CD4-positive, alpha-beta T cell (primary cell): Measurements from ENCODE around the gene PHOX2A. TPM values are rescaled to one million over a fixed set of nuclear protein-coding genes. Genes with fewer than 3 reads are reported as not detected.

Experiments used
- ATAC-seq: fragments of 200-7000 bp; cut with Tn5 transposase; one replicate; pipeline ENCODE4 v1.10.0; 2022; ENCODE audit warnings: mild to moderate bottlenecking; ENCODE audit not compliant: poor library complexity
- CTCF ChIA-PET: fragments of 350-600 bp; sonication (Branson Sonifier 250); formaldehyde crosslinking; loops from one replicate; lab custom pipeline; 2021; ENCODE audit warnings: antibody characterized with exemption, inconsistent platforms; lab: Charles Lee
- POLR2A ChIA-PET: fragments of 350-600 bp; sonication (Branson Sonifier 250); formaldehyde crosslinking; loops from one replicate; lab custom pipeline; 2021; ENCODE audit warnings: antibody characterized with exemption, inconsistent platforms; lab: Charles Lee
- DNase-seq, 14 experiments: peaks; one replicate each; pipeline ENCODE4 v3.0.0-alpha.2; 2013 to 2020; ENCODE audit warnings: mixed read lengths in 2 of 14
- H3K27ac ChIP-seq, 2 donors: one replicate each; pipeline versions ENCODE4 v1.5.1 to v1.7.0; 2013; ENCODE audit warnings: low read length in 2 of 2, low read depth in 1 of 2, mild to moderate bottlenecking in 1 of 2
- H3K27me3 ChIP-seq, 2 experiments: 1 replicate in 1 of 2; 2 replicates in 1 of 2; pipeline versions ENCODE4 v1.6.1 to v1.7.0; 2013; ENCODE audit warnings: low read length in 2 of 2, control low read depth in 1 of 2, mild to moderate bottlenecking in 1 of 2, moderate library complexity in 1 of 2; ENCODE audit not compliant: insufficient read depth in 2 of 2, control insufficient read depth in 1 of 2
- H3K36me3 ChIP-seq: one replicate; pipeline ENCODE4 v1.6.1; 2013; ENCODE audit warnings: low read length, control low read depth; ENCODE audit not compliant: insufficient read depth
- H3K4me1 ChIP-seq: one replicate; pipeline ENCODE4 v1.6.1; 2013; ENCODE audit warnings: low read length, control low read depth; ENCODE audit not compliant: insufficient read depth
- H3K4me3 ChIP-seq: one replicate; pipeline ENCODE4 v1.5.1; 2013; ENCODE audit warnings: mild to moderate bottlenecking, low read length, moderate library complexity
- H3K9me3 ChIP-seq, 2 experiments: 1 replicate in 1 of 2; 2 replicates in 1 of 2; pipeline versions ENCODE4 v1.6.1 to v1.7.0; 2013; ENCODE audit warnings: low read length in 2 of 2, mild to moderate bottlenecking in 2 of 2, control low read depth in 1 of 2, moderate library complexity in 1 of 2; ENCODE audit not compliant: control insufficient read depth in 1 of 2, insufficient read depth in 1 of 2
- H3K27ac Mint-ChIP-seq: one replicate; pipeline ENCODE4 v1.8.0; 2020; ENCODE audit warnings: mixed read lengths
- H3K27me3 Mint-ChIP-seq: one replicate; pipeline ENCODE4 v1.8.0; 2021; ENCODE audit warnings: mixed read lengths
- H3K36me3 Mint-ChIP-seq: one replicate; pipeline ENCODE4 v1.8.0; 2021; ENCODE audit warnings: low read depth, mixed read lengths
- H3K4me1 Mint-ChIP-seq: one replicate; pipeline ENCODE4 v1.8.0; 2021; ENCODE audit warnings: low read depth, mixed read lengths
- H3K4me3 Mint-ChIP-seq: one replicate; pipeline ENCODE4 v1.8.0; 2020; ENCODE audit warnings: mild to moderate bottlenecking, mixed read lengths
- H3K9me3 Mint-ChIP-seq: one replicate; pipeline ENCODE4 v1.8.0; 2020; ENCODE audit warnings: mixed read lengths
- intact Hi-C, 2 experiments: fragments of 100-400 bp; cut with DNase I in 1 of 2; cut with micrococcal nuclease in 1 of 2; formaldehyde crosslinking; loops; one replicate each; pipeline versions ENCODE4 v1.15.1 to v1.9.0; 2023 to 2025; cut with DNase I, micrococcal nuclease
- total RNA-seq, 174 experiments: library from RNA in 2 of 174; stranded (reverse) in 2 of 174; gene quantifications; one replicate each; pipeline ENCODE4 v1.2.3 and lab custom pipeline; 2021 to 2026
- TF ChIP-seq, protein P1 (sequence below): fragments of 200-600 bp; IDR thresholded peaks from one replicate; pipeline ENCODE4 v1.8.0; 2022; ENCODE audit warnings: antibody characterized with exemption, mild to moderate bottlenecking

The PHOX2A gene
- total RNA-seq, 2 experiments from 2014 or later: not detected

DNA sequence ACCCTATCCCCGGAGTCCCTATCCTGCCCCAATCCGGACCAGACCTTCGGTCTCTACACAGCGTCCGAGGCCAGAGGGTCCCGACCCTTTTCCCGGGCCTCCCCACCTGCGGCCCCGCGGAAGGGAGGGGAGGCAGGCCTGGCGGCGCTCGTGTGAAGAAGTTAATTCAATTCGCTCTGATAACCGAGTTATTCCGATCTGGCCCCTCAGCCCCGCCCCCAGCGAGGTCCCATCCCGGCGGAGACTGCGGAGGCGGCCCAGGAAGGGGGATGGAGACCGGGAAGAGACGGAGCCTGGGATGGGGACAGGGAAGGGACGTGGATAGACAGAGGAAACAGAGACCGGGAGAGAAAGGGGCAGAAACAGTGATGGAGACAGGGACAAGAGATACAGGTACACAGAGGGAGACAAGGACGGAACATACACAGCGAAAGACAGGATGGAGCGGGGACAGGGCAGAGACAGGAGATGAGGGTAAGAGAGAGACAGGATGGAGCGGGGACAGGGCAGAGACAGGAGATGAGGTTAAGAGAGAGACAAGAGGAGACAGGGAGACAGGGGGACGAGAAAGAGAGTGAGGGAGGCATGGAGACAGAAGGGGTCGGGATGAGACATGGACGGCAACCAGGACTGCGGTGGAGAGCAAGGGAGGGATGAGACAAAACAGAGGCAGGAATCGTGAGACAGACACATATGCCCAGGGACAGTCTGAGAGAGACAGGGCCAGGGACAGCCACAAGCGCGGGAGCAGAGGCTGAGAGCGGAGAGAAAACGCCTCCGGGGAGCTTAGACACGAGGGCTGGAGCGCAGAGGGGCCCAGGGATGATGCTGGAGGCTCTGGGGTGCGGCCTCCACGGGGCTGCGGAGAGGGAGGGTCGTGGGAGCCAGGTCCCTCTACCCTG lies 636 bp upstream of the PHOX2A start:
- Histone ChIP-seq H3K27ac (no peak overlapping the region), H3K36me3 (no peaks in the 10 kb centered on the region), H3K9me3 (peaks cover 0 to 26% of the 10 kb centered on the region in 2 experiments), H3K27me3 (peaks cover 58 to 83% of the 10 kb centered on the region in 2 experiments), H3K4me3 (no peak overlapping the region), H3K4me1 (peaks cover 27% of the 10 kb centered on the region)
- Mint-ChIP-seq H3K27ac (no peak overlapping the region), H3K36me3 (no peaks in the 10 kb centered on the region), H3K4me1 (peaks cover 32% of the 10 kb centered on the region), H3K9me3 (no peaks in the 10 kb centered on the region), H3K27me3 (peaks cover 45% of the 10 kb centered on the region), H3K4me3 (no peak overlapping the region)
- no peak for DNase-seq
- ChIA-PET CTCF (no interaction called here), POLR2A (no interaction called here)
- ATAC-seq: peak; percentile 41
- TF ChIP-seq, protein P1, sequence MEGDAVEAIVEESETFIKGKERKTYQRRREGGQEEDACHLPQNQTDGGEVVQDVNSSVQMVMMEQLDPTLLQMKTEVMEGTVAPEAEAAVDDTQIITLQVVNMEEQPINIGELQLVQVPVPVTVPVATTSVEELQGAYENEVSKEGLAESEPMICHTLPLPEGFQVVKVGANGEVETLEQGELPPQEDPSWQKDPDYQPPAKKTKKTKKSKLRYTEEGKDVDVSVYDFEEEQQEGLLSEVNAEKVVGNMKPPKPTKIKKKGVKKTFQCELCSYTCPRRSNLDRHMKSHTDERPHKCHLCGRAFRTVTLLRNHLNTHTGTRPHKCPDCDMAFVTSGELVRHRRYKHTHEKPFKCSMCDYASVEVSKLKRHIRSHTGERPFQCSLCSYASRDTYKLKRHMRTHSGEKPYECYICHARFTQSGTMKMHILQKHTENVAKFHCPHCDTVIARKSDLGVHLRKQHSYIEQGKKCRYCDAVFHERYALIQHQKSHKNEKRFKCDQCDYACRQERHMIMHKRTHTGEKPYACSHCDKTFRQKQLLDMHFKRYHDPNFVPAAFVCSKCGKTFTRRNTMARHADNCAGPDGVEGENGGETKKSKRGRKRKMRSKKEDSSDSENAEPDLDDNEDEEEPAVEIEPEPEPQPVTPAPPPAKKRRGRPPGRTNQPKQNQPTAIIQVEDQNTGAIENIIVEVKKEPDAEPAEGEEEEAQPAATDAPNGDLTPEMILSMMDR: no peak
- intact Hi-C loops: no loop called here

DNA sequence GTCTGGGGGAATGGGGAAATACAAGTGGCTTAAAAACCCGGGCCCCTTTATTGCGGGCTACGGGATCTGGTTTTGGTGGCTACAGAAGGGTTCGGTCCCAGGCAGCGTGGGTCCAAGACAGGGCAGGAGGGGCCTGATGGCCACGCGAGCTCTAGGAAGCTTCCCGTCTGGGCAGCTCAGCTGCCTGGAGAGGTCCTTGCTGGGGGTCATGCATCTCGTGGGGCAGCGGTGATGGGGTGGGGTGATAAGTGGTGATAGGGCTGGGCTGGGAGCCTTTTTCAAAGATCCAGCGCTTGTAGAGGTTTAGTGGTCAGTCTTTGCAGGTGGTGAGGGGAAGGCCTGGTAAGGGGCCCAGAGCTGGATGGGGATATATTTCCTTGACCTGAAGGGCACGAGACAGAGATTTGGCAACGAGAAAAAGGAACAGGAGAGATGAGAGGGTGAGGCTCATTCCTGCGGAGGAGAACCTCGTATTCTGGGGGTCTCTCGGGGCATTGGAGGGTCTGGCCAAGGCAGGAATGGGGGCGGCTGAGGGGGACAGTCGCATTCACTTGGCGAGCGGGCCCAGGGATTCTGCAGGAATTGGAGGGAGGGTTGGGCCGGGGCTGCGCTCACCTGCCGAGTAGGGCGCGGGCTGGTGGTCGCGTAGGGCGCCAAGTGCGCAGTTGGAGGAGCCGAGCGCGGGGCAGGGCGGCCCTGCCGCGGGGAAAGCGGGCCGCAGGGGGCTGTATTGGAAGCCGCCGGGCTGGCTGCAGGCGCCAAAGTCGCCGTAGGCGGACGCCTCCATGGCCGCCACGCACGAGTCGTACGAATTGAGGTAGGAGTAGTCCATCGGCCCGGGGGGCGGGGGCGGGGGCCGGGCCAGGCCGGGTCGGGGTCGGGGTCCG lies 560 bp downstream of the PHOX2A start:
- Histone ChIP-seq H3K36me3 (peaks cover 2% of the 10 kb centered on the region), H3K27me3 (peaks cover 61 to 87% of the 10 kb centered on the region in 2 experiments), H3K4me3 (no peak overlapping the region), H3K9me3 (peaks cover 0 to 26% of the 10 kb centered on the region in 2 experiments), H3K4me1 (peaks cover 32% of the 10 kb centered on the region), H3K27ac (no peak overlapping the region)
- CTCF ChIA-PET: no interaction called here
- DNase-seq (no peak), ATAC-seq (no peak)
- Mint-ChIP-seq H3K27me3 (peaks cover 50% of the 10 kb centered on the region), H3K4me1 (peaks cover 35% of the 10 kb centered on the region), H3K27ac (no peak overlapping the region), H3K4me3 (no peak overlapping the region), H3K36me3 (peaks cover 3% of the 10 kb centered on the region), H3K9me3 (no peaks in the 10 kb centered on the region)
- TF ChIP-seq, protein P1: no peak
- intact Hi-C loops: no loop called here
- POLR2A ChIA-PET: no interaction called here

DNA sequence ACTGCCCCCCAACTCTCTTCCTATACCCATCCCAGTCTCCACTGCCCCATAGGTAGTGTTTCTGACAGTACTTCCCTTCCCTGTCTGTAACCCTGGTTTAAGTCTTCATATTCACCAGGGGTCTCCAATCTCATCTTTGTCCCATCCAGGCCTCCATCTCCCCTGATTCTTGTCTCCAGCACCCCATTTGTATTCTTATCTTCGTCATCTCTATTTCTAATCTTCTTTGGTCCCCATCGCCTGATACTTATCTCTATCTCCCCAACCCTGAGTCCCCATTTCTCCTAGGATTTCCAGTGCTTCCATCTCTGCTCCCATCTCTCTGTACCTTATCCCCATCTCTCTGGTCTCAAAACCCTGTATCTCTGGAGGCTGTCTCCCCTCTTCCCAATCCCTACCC lies 1.8 kb downstream of the PHOX2A start:
- H3K4me3 Mint-ChIP-seq: peak overlapping the region; percentile 31
- H3K36me3 Mint-ChIP-seq: peaks cover 5% of the 10 kb centered on the region
- no peak for DNase-seq
- H3K27me3 ChIP-seq: peaks cover 59 to 76% of the 10 kb centered on the region in 2 experiments
- ChIA-PET CTCF (no interaction called here), POLR2A (no interaction called here)
- no peak overlapping the region for H3K27ac Mint-ChIP-seq
- intact Hi-C loops: no loop called here
- H3K27ac ChIP-seq: no peak overlapping the region
- H3K9me3 ChIP-seq: peaks cover 0 to 26% of the 10 kb centered on the region in 2 experiments
- H3K4me1 ChIP-seq: peaks cover 32% of the 10 kb centered on the region
- no peak for ATAC-seq
- H3K27me3 Mint-ChIP-seq: peaks cover 45% of the 10 kb centered on the region
- H3K36me3 ChIP-seq: peaks cover 12% of the 10 kb centered on the region
- peaks cover 35% of the 10 kb centered on the region for H3K4me1 Mint-ChIP-seq
- TF ChIP-seq, protein P1: no peak
- H3K4me3 ChIP-seq: no peak overlapping the region
- H3K9me3 Mint-ChIP-seq: no peaks in the 10 kb centered on the region
